GM19438 (cell line): ENCODE results near the gene RAPGEF1.
A peak's percentile ranks its signal among the peaks of the same experiment; 100 is the strongest.
"Not testable (repeated sequence)": the region's sequence is repeated elsewhere in the genome, so short reads cannot be mapped to it uniquely, and the experiment has no call there.

Experiments
- ATAC-seq: cut with Tn5 transposase; IDR thresholded peaks from one replicate; pipeline ENCODE4 v1.9.1; 2021; ENCODE audit warnings: low read depth; ENCODE audit not compliant: unreplicated experiment

RAPGEF1 gene

GRCh38 chr9:131549186-131549585 is 190.7 kb downstream of the RAPGEF1 start:
- ATAC-seq: not testable (repeated sequence)

- ATAC-seq: no peak
Measured at GRCh38 chr9:131546336-131547084, 193.4 kb downstream of the RAPGEF1 start.

GRCh38 chr9:131545786-131546335 is 194.0 kb downstream of the RAPGEF1 start:
- ATAC-seq: no peak

GRCh38 chr9:131545003-131545785 is 194.7 kb downstream of the RAPGEF1 start, which contains the start of gene PRRT1B:
Gene PRRT1B, plus strand, starts transcription at chr9:131545523. Its CDS starts 93 bp downstream, at chr9:131545616.
- no peak for ATAC-seq

- ATAC-seq: no peak
Measured at GRCh38 chr9:131543141-131543540, 196.7 kb downstream of the RAPGEF1 start.

- ATAC-seq: no peak
Measured at GRCh38 chr9:131539223-131539923, 200.5 kb downstream of the RAPGEF1 start.

- ATAC-seq: no peak
Measured at GRCh38 chr9:131537946-131538345, 201.9 kb downstream of the RAPGEF1 start.

- ATAC-seq: no peak
Measured at GRCh38 chr9:131534721-131535237, 205.1 kb downstream of the RAPGEF1 start.

- peak; percentile 78 for ATAC-seq
Measured at GRCh38 chr9:131530920-131531832, 208.7 kb downstream of the RAPGEF1 start, which contains the start of gene UCK1. Gene UCK1, minus strand, starts transcription at chr9:131531263. Its CDS starts 89 bp downstream, at chr9:131531174.

GRCh38 chr9:131530546-131530919 is 209.3 kb downstream of the RAPGEF1 start:
- ATAC-seq: peak; percentile 31

- no peak for ATAC-seq
Measured at GRCh38 chr9:131529597-131530545, 210.0 kb downstream of the RAPGEF1 start.

- no peak for ATAC-seq
Measured at GRCh38 chr9:131528886-131529505, 210.9 kb downstream of the RAPGEF1 start.

GRCh38 chr9:131528186-131528585 is 211.7 kb downstream of the RAPGEF1 start:
- no peak for ATAC-seq
